LNCAP (cell line): ENCODE measurements around the gene SHB.

Experiments used
- CTCF ChIP-seq: fragments of 450-650 bp; IDR thresholded peaks from 2 replicates; pipeline ENCODE4 v1.5.1; 2017; ENCODE audit warnings: mild to moderate bottlenecking

Gene SHB

DNA sequence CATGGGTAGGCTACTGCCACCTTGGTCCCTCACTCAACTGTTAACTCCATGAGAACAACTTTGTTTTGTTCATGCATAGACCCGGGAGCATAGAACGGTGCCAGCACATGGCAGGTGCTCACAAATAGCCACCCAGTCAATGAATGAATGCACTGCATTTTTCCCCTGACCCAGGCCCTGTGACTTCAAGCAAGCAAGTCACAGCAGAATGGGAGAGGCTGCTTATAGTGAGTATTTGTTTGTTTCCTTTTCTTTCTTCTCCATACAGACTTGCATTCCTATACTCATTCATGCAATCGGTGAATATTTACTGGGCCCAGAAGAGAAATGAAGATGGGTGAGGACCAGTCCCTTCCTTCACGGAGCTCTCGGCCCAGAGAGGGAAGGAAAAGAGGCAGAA, 62.0 kb downstream of the SHB start:
- no peak for TF ChIP-seq CTCF

DNA sequence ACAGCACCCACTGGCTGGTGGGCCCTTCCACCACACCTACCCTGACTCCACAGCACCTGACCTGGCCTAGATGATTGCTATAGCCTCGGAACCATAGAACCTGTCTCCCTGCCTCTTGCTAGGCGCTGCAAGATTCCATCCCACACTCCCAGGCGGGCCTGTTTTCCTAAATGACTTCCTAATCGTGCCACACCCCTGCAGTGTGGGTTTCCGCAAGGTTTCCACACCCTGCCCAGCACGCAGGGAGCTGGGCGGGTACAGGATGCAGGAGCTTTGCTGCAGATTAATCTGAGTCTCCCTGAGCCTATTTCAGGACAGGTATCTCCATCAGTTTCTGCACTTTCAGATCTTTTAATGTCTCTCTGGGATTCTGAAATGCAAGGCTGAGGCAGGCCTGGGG, 62.9 kb downstream of the SHB start:
- no peak for TF ChIP-seq CTCF

DNA sequence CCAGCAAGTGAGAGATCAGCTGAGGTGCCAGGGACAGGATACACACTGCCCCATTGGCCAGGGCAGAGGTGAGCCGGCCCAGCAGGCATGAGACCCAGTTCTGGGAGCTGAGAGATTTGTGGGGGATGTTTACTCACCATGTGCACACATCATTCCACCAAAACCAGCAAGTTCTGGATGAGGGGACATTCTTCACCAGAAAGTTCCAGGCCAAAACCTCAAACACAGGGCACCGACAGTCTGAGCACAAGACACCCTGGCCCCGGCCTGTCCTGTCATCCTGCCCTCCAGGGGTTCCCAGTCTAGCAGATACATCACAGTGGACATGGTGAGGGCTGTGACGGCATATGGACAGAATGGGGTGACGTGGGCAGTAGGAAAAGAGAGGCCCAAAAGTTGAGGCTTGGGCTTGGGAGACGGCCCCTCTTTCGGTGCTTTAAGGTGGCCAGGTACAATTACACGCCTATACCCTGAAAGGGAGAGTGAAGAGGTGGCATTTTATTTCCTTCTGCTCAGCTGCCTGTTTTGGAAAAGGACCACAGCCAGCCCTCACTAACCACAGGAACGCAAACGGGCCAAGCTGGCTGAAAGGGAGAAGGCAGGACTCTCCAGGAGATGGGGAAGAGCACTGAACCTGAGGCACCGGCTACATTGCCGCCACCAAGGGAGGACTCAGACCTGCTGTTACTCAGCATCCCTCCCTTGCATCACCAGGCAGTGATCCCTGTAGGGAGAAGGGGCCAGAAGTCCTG, 64.0 kb downstream of the SHB start:
- TF ChIP-seq CTCF: no peak

DNA sequence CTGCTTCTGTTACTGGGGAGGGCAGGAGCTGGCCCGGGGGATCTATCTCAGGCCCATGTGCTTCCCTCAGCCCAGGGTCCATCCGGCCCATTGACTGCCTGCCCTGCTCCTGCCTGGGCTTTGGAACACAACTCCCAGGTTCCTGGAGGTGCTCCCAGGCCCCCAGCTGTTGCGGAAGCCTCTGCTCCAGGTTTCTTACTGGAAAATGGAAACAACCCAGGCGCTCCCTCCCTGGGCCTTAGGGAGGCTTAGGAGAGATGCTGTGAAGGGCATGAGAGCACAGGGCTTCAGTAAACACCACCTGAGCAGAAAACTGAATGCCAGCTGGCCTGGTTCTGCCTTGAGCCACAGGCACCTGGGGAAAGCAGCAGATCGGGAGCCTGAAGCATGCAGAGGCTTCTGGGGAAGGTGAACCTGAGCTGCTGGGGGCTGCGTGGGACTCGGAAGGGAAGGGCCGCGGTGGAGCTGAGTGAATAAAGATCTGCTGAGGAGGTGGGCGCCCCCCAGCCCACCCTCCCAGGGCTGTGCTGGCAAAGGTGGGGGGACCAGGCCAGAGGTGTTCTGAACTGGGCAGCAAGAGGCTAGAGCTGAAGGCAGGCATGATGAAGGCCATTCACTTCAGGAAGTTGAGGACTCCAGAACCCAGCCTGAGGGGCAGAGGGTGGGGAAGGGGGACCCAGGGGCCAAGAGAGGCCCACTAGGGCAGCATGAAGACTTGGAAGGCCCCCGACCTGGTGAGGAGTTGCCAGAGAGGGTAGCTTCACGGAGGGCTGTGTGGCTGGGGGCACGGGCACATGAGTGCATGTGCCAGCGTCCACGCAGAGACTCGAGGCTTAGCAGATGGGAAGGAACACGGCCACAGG, 64.8 kb downstream of the SHB start:
- no peak for TF ChIP-seq CTCF

GRCh38 chr9:38003230-38003629, 65.8 kb downstream of the SHB start:
- TF ChIP-seq CTCF: no peak

DNA sequence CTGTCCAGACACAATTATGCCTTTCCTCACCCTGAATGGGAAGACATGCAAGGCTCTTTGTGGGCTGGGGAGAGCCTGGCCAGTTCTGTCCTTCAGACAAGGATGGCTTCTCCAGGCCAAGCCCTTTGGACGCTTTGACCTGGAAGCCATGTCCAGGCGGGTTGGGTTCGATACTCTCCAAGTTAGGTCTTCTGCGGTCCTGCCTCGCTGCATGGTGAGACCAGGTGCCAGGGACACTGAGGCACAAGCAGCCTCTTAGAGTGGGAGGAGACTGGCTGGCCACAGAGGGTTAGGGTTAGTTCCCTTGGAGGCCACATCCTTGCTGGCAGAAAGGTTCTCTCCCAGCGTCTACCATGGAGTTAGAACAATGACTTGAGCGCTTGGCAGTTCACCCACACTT, 67.6 kb downstream of the SHB start:
- no peak for TF ChIP-seq CTCF

- no peak for TF ChIP-seq CTCF
Measured at GRCh38 chr9:38000735-38001134, 68.3 kb downstream of the SHB start.
